PC-9 (cell line): ENCODE data around the gene SHISA7.

ENCODE experiments used
- CTCF ChIP-seq: fragments of 200-600 bp; sonication (generic); conservative IDR thresholded peaks from 2 replicates; pipeline ENCODE4 v1.6.1; 2017; ENCODE audit warnings: mixed run types, antibody characterized with exemption, mild to moderate bottlenecking, moderate library complexity
- EZH2 ChIP-seq: fragments of 200-600 bp; sonication (generic); IDR thresholded peaks from 2 replicates; pipeline ENCODE4 v1.8.0; 2017; ENCODE audit warnings: antibody characterized with exemption, low read depth

DNA sequence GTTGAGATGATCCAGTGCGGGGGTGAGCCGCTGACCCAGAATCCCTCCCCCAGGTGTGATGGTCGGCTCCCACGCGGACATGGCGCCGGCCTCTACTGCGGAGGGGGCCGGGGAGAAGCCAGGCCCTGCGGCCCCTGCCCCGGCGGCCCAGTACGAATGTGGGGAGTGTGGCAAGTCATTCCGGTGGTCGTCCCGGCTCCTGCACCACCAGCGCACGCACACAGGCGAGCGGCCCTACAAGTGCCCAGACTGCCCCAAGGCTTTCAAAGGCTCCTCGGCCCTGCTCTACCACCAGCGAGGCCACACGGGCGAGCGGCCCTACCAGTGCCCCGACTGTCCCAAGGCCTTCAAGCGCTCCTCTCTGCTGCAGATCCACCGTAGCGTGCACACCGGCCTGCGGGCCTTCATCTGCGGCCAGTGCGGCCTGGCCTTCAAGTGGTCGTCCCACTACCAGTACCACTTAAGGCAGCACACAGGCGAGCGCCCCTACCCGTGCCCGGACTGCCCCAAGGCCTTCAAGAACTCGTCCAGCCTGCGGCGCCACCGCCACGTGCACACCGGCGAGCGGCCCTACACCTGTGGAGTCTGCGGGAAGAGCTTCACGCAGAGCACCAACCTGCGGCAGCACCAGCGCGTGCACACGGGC lies 38.2 kb upstream of the SHISA7 start:
- no peak for TF ChIP-seq CTCF
- no peak for TF ChIP-seq EZH2
